ENCODE data around the gene DNAJC12. TPM values are rescaled to one million over a fixed set of nuclear protein-coding genes. Genes with fewer than 3 reads are reported as not detected.

The DNAJC12 gene
- total RNA-seq, 1 experiment from 2014 or later = 4.3 TPM

DNA sequence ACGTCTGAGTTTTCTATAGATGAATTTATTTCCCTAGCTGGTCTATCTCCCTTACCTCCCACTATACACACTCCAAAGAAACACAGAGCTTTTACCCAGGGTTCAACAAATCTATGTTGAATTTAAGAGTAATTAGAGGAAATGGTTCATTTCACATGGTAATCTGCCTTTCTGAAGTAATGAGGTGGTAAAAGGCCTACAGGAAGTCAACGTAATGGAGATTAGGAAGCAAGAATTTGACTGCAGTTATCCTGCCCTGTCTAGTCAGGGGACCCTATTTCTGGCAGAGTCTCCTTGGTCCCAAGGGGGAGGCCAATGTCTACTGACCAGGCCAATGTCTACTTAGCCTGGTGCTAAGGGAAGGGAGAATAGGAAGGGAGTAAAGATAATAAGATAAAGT, 25.1 kb upstream of the DNAJC12 start (continued):
- TF ChIP-seq, protein P1, sequence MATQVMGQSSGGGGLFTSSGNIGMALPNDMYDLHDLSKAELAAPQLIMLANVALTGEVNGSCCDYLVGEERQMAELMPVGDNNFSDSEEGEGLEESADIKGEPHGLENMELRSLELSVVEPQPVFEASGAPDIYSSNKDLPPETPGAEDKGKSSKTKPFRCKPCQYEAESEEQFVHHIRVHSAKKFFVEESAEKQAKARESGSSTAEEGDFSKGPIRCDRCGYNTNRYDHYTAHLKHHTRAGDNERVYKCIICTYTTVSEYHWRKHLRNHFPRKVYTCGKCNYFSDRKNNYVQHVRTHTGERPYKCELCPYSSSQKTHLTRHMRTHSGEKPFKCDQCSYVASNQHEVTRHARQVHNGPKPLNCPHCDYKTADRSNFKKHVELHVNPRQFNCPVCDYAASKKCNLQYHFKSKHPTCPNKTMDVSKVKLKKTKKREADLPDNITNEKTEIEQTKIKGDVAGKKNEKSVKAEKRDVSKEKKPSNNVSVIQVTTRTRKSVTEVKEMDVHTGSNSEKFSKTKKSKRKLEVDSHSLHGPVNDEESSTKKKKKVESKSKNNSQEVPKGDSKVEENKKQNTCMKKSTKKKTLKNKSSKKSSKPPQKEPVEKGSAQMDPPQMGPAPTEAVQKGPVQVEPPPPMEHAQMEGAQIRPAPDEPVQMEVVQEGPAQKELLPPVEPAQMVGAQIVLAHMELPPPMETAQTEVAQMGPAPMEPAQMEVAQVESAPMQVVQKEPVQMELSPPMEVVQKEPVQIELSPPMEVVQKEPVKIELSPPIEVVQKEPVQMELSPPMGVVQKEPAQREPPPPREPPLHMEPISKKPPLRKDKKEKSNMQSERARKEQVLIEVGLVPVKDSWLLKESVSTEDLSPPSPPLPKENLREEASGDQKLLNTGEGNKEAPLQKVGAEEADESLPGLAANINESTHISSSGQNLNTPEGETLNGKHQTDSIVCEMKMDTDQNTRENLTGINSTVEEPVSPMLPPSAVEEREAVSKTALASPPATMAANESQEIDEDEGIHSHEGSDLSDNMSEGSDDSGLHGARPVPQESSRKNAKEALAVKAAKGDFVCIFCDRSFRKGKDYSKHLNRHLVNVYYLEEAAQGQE (IDR thresholded peaks at IDR 0.05; ENCODE audit: low read depth) = no peak
- no peak for TF ChIP-seq EGR1 (IDR thresholded peaks at IDR 0.05; ENCODE audit: low read depth)

DNA sequence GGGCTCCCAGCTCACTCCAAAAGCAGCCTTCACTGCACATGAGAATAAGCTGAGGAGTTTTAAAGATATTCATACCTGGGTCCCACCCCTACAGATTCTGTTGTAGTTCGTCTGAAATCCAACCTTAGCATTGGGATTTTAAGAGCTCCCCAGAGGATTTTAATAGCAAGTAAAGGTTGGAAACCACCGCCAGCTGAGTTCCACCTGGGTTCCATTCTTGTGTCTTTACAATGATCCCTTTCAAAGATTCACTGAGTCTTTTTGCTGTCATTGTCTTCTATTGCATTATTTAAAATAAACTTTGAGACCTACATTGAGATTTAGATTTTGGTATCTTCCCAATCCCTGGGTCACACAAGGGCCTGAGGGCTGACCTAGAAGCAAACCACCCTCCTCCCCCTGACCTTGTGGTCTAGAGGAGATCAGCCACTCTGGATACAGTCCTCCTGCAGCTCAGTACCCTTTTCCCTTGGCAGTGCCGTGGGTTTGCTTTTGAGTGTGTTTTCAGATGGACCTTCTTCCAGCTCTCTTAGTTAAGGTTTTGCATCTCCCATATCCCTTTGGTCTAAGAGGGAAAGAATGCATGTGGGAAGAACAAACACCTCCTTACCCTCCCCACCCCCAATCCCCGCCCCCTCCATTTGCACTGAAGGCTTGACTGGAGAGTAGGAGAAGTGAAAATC, 23.9 kb upstream of the DNAJC12 start:
- intact Hi-C loops (cut with micrococcal nuclease) = no loop called here
- ChIA-PET RAD21 (ENCODE audit: low non-redundant PET in 1 of 2, low total read pairs in 2 of 2, uncharacterized antibody in 2 of 2, unreplicated experiment in 2 of 2) (no interaction called here), CTCF (no interaction called here), POLR2A (interaction anchor here (1.5 kb wide), 1 partner anchor 10 kb away, joined by 3 read pairs; no protein-coding TSS in a partner anchor)
- H3K27me3 ChIP-seq (ENCODE audit: insufficient read depth, low read length) = no peaks in the 10 kb centered on the region
- H3K9me2 ChIP-seq (ENCODE audit: insufficient read depth) = no peaks in the 10 kb centered on the region
- H4K20me1 ChIP-seq (ENCODE audit: insufficient read depth) = no peaks in the 10 kb centered on the region
- ATAC-seq = no peak
- H3K4me2 ChIP-seq (ENCODE audit: low read length) = no peak overlapping the region
- no peak for DNase-seq (ENCODE audit: low read depth, low spot score)
- no peak overlapping the region for H2AFZ ChIP-seq (ENCODE audit: low read depth, low read length, poor library complexity, severe bottlenecking)
- H3K79me2 ChIP-seq (ENCODE audit: insufficient read depth, low read length) = no peaks in the 10 kb centered on the region
- H3K27ac ChIP-seq (ENCODE audit: low read depth, low read length) = no peak overlapping the region
- H3K9me3 ChIP-seq (ENCODE audit: control insufficient read depth in 1 of 2, insufficient read depth in 1 of 2, low read depth in 1 of 2, low read length in 2 of 2) = no peaks in the 10 kb centered on the region
- TF ChIP-seq SRF (IDR thresholded peaks at IDR 0.05; ENCODE audit: low read depth) (no peak), RAD21 (IDR thresholded peaks at IDR 0.05; ENCODE audit: low read depth) (no peak), ELF1 (IDR thresholded peaks at IDR 0.05; ENCODE audit: borderline replicate concordance, low read depth) (no peak), EZH2 (IDR thresholded peaks at IDR 0.05) (no peak), SIN3A (IDR thresholded peaks at IDR 0.05; ENCODE audit: low read depth) (no peak)
- no peak overlapping the region for H3K9ac ChIP-seq (ENCODE audit: low read length)
- no TSS peak for BruUV-seq (replicated peaks)
- H3K4me3 ChIP-seq (replicated peaks in 1 of 2; ENCODE audit: low read depth in 1 of 2, low read length in 2 of 2) = no peak overlapping the region
- H3K36me3 ChIP-seq (ENCODE audit: control insufficient read depth in 1 of 2, insufficient read depth in 2 of 2, low read length in 2 of 2) = no peaks in the 10 kb centered on the region
- no peaks in the 10 kb centered on the region for H3K4me1 ChIP-seq (ENCODE audit: control insufficient read depth in 1 of 2, insufficient read depth in 2 of 2, low read length in 2 of 2)

All from HCT116 (cell line).